ENCODE measurements around the gene CDC42EP2. TPM values are rescaled to one million over a fixed set of nuclear protein-coding genes. Genes with fewer than 3 reads are reported as not detected.
A peak's percentile ranks its signal among the peaks of the same experiment; 100 is the strongest.

Gene CDC42EP2
- polyA plus RNA-seq, 1 donor (not counting 4 experiments of a cell fraction or from before 2014, with no cell fraction given), result 6.1 TPM

- H3K4me3 ChIP-seq (ENCODE audit: control insufficient read depth in 2 of 3, extremely low read depth in 1 of 3, insufficient read depth in 2 of 3, low read depth in 1 of 3, low read length in 3 of 3), result peak overlapping the region; percentile 37 to 68 (median 38)
- peaks cover 19% of the 10 kb centered on the region for H3K27me3 ChIP-seq (ENCODE audit: control insufficient read depth, extremely low read depth, insufficient read depth, low read length)
- H3K9me1 ChIP-seq (ENCODE audit: control insufficient read depth, extremely low read depth, insufficient read depth, low read length), result no peaks in the 10 kb centered on the region
- H3K27ac ChIP-seq (ENCODE audit: control insufficient read depth, insufficient read depth, low read length), result no peak overlapping the region
- dilution Hi-C loops (cut with MboI; ENCODE audit: extremely low pct_ligation_motif_present, low sequenced_read_pairs), result no loop called here
- TF ChIP-seq, protein P1, sequence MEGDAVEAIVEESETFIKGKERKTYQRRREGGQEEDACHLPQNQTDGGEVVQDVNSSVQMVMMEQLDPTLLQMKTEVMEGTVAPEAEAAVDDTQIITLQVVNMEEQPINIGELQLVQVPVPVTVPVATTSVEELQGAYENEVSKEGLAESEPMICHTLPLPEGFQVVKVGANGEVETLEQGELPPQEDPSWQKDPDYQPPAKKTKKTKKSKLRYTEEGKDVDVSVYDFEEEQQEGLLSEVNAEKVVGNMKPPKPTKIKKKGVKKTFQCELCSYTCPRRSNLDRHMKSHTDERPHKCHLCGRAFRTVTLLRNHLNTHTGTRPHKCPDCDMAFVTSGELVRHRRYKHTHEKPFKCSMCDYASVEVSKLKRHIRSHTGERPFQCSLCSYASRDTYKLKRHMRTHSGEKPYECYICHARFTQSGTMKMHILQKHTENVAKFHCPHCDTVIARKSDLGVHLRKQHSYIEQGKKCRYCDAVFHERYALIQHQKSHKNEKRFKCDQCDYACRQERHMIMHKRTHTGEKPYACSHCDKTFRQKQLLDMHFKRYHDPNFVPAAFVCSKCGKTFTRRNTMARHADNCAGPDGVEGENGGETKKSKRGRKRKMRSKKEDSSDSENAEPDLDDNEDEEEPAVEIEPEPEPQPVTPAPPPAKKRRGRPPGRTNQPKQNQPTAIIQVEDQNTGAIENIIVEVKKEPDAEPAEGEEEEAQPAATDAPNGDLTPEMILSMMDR (optimal IDR thresholded peaks at IDR 0.05 in 1 of 3, IDR thresholded peaks at IDR 0.05 in 1 of 3, conservative IDR thresholded peaks at IDR 0.05 in 1 of 3; ENCODE audit: extremely low read depth in 1 of 3, insufficient read depth in 2 of 3, low read length in 3 of 3), result no peak
- TF ChIP-seq EZH2 (IDR thresholded peaks at IDR 0.05; ENCODE audit: low read length), result no peak
- DNase-seq (ENCODE audit: low read depth, low spot score) (no peak), FAIRE-seq (no peak)
- peak overlapping the region; percentile 41 for H3K9ac ChIP-seq (ENCODE audit: control insufficient read depth, extremely low read depth, insufficient read depth, low read length)
- no peaks in the 10 kb centered on the region for H3K9me3 ChIP-seq (ENCODE audit: control insufficient read depth, low read depth, low read length)
- no peaks in the 10 kb centered on the region for H3K79me2 ChIP-seq (ENCODE audit: control insufficient read depth, insufficient read depth, low read length)
- peak overlapping the region; percentile 65 for H2AFZ ChIP-seq (ENCODE audit: control insufficient read depth, low read length)
- H3K36me3 ChIP-seq (ENCODE audit: control insufficient read depth in 2 of 2, extremely low read depth in 1 of 2, insufficient read depth in 2 of 2, low read length in 2 of 2), result peaks cover 6 to 9% of the 10 kb centered on the region in 2 experiments
- peaks cover 12% of the 10 kb centered on the region for H3K4me1 ChIP-seq (ENCODE audit: control insufficient read depth, extremely low read depth, insufficient read depth, low read length)
- peak overlapping the region; percentile 92 for H3K4me2 ChIP-seq (ENCODE audit: control insufficient read depth, extremely low read depth, insufficient read depth, low read depth, low read length)
- peaks cover 2% of the 10 kb centered on the region for H4K20me1 ChIP-seq (ENCODE audit: control insufficient read depth, extremely low read depth, insufficient read depth, low read length)
Observed at GRCh38 chr11:65355776-65356393, 41.2 kb downstream of the CDC42EP2 start.

DNA sequence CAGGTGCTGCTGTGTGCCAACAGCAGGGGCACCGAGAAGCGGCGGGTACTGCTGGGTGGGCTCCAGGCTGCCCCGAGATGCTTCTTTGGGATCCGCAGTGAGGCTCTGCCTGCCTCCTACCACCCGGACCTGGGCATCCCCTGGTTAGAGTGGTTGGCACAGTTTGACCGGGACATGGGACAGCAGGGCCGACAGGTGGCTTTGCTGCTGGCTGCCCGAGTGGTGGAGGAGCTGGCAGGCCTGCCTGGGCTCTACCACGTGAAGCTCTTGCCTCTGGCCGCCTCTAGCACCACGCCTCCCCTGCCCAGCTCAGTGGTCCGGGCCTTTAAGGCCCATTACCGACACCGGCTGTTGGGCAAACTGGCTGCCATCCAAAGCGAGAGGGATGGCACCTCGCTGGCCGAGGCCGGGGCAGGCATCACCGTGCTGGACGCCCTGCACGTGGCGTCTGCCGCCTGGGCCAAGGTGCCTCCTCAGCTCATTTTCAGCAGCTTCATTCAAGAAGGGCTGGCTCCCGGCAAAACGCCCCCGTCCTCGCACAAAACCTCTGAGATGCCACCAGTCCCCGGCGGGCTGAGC lies 41.8 kb downstream of the CDC42EP2 start:
- H4K20me1 ChIP-seq (ENCODE audit: control insufficient read depth, extremely low read depth, insufficient read depth, low read length), result peaks cover 2% of the 10 kb centered on the region
- H3K9ac ChIP-seq (ENCODE audit: control insufficient read depth, extremely low read depth, insufficient read depth, low read length), result no peak overlapping the region
- no peak overlapping the region for H3K4me3 ChIP-seq (ENCODE audit: control insufficient read depth in 2 of 3, extremely low read depth in 1 of 3, insufficient read depth in 2 of 3, low read depth in 1 of 3, low read length in 3 of 3)
- H3K27ac ChIP-seq (ENCODE audit: control insufficient read depth, insufficient read depth, low read length), result no peak overlapping the region
- no peak for DNase-seq (ENCODE audit: low read depth, low spot score)
- no peak overlapping the region for H3K4me2 ChIP-seq (ENCODE audit: control insufficient read depth, extremely low read depth, insufficient read depth, low read depth, low read length)
- H3K36me3 ChIP-seq (ENCODE audit: control insufficient read depth in 2 of 2, extremely low read depth in 1 of 2, insufficient read depth in 2 of 2, low read length in 2 of 2), result peaks cover 3 to 7% of the 10 kb centered on the region in 2 experiments
- H2AFZ ChIP-seq (ENCODE audit: control insufficient read depth, low read length), result no peak overlapping the region
- dilution Hi-C loops (cut with MboI; ENCODE audit: extremely low pct_ligation_motif_present, low sequenced_read_pairs), result no loop called here
- FAIRE-seq, result no peak
- no peaks in the 10 kb centered on the region for H3K79me2 ChIP-seq (ENCODE audit: control insufficient read depth, insufficient read depth, low read length)
- H3K27me3 ChIP-seq (ENCODE audit: control insufficient read depth, extremely low read depth, insufficient read depth, low read length), result peaks cover 19% of the 10 kb centered on the region
- no peaks in the 10 kb centered on the region for H3K9me3 ChIP-seq (ENCODE audit: control insufficient read depth, low read depth, low read length)
- peaks cover 12% of the 10 kb centered on the region for H3K4me1 ChIP-seq (ENCODE audit: control insufficient read depth, extremely low read depth, insufficient read depth, low read length)
- TF ChIP-seq, protein P1 (optimal IDR thresholded peaks at IDR 0.05 in 1 of 3, IDR thresholded peaks at IDR 0.05 in 1 of 3, conservative IDR thresholded peaks at IDR 0.05 in 1 of 3; ENCODE audit: extremely low read depth in 1 of 3, insufficient read depth in 2 of 3, low read length in 3 of 3), result no peak
- TF ChIP-seq EZH2 (IDR thresholded peaks at IDR 0.05; ENCODE audit: low read length), result no peak
- H3K9me1 ChIP-seq (ENCODE audit: control insufficient read depth, extremely low read depth, insufficient read depth, low read length), result no peaks in the 10 kb centered on the region

All from keratinocyte (primary cell).